ENCODE measurements around the gene HID1.
"Not testable (repeated sequence)": the region's sequence is repeated elsewhere in the genome, so short reads cannot be mapped to it uniquely, and the experiment has no call there.

The HID1 gene

GRCh38 chr17:74987909-74988711 lies 15.6 kb upstream of the HID1 start:
- peak; percentile 27 for TF ChIP-seq CTCF (IDR thresholded peaks at IDR 0.05; ENCODE audit: low read length, missing control alignments)
- peak overlapping the region; percentile 76 for H3K4me3 ChIP-seq (replicated peaks; ENCODE audit: low read depth, low read length)
- DNase-seq (ENCODE audit: low read depth), result peak; percentile 69

GRCh38 chr17:74987418-74987908 lies 14.9 kb upstream of the HID1 start, which contains the start of gene CDR2L:
CDR2L (plus strand) TSS chr17:74987632; CDS start chr17:74988044, 412 bp downstream.
- H3K4me3 ChIP-seq (replicated peaks; ENCODE audit: low read depth, low read length), result peak within 1 kb of the TSS; percentile 76
- peak; percentile 91 for DNase-seq (ENCODE audit: low read depth)
- TF ChIP-seq CTCF (IDR thresholded peaks at IDR 0.05; ENCODE audit: low read length, missing control alignments), result no peak

- DNase-seq (ENCODE audit: low read depth), result no peak
- no peak overlapping the region for H3K4me3 ChIP-seq (replicated peaks; ENCODE audit: low read depth, low read length)
- no peak for TF ChIP-seq CTCF (IDR thresholded peaks at IDR 0.05; ENCODE audit: low read length, missing control alignments)
These were observed 13.6 kb upstream of the HID1 start for GRCh38 chr17:74986206-74986576.

GRCh38 chr17:74982663-74983313 lies 10.2 kb upstream of the HID1 start:
- not testable (repeated sequence) for DNase-seq (ENCODE audit: low read depth)
- peak overlapping the region; percentile 68 for H3K4me3 ChIP-seq (replicated peaks; ENCODE audit: low read depth, low read length)

GRCh38 chr17:74981979-74982662 lies 9.6 kb upstream of the HID1 start:
- TF ChIP-seq CTCF (IDR thresholded peaks at IDR 0.05; ENCODE audit: low read length, missing control alignments), result no peak
- peak; percentile 48 for DNase-seq (ENCODE audit: low read depth)
- peak overlapping the region; percentile 68 for H3K4me3 ChIP-seq (replicated peaks; ENCODE audit: low read depth, low read length)

GRCh38 chr17:74981318-74981978 lies 8.9 kb upstream of the HID1 start:
- no peak for DNase-seq (ENCODE audit: low read depth)
- no peak for TF ChIP-seq CTCF (IDR thresholded peaks at IDR 0.05; ENCODE audit: low read length, missing control alignments)
- H3K4me3 ChIP-seq (replicated peaks; ENCODE audit: low read depth, low read length), result peak overlapping the region; percentile 68
